GM21526 (cell line): Measurements from ENCODE around the gene NELFB.
A peak's percentile ranks its signal among the peaks of the same experiment; 100 is the strongest.

Source experiments
- ATAC-seq: cut with Tn5 transposase; IDR thresholded peaks from one replicate; pipeline ENCODE4 v1.9.1; 2021; ENCODE audit warnings: moderate library complexity; ENCODE audit not compliant: unreplicated experiment, low FRiP score

NELFB gene

GRCh38 chr9:137266585-137267453 is 11.7 kb downstream of the NELFB start:
- no peak for ATAC-seq

- no peak for ATAC-seq
These were observed 12.8 kb downstream of the NELFB start for GRCh38 chr9:137267933-137268355.

DNA sequence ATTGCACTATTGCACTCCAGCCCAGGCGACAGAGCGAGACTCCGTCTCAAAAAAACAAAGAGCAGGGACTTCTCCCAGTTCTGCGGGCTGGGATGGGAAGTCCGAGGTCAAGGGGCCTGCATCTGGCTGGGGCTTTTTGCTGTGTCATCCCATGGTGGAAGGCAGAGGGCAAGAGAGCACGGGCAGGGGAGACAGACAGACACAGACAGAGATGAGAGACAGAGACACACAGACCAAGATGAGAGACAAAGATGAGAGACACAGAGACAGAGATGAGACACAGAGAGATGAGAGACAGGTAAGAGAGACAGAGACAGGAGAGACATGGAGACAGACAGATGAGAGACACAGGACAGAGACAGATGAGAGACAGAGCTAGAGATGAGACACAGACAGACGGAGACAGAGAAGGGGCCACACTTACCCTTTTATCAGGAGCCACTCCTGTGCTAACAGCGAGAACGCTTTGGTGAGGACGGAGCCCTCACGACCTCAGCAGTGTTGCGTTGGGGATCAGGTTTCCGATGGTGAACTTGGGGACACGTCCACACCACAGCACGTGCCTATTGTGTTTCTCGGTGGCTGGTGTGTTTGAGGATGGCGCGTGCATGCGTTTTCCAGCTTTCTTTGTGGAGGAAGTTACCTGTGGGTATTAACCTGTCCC is 13.5 kb downstream of the NELFB start:
- ATAC-seq, result no peak

- no peak for ATAC-seq
These were observed 14.2 kb downstream of the NELFB start for GRCh38 chr9:137269231-137269772.

- no peak for ATAC-seq
These were observed 16.0 kb downstream of the NELFB start for GRCh38 chr9:137270929-137271695.

GRCh38 chr9:137271696-137272076 is 16.6 kb downstream of the NELFB start:
- ATAC-seq, result no peak

GRCh38 chr9:137272241-137273094 is 17.3 kb downstream of the NELFB start:
- no peak for ATAC-seq

DNA sequence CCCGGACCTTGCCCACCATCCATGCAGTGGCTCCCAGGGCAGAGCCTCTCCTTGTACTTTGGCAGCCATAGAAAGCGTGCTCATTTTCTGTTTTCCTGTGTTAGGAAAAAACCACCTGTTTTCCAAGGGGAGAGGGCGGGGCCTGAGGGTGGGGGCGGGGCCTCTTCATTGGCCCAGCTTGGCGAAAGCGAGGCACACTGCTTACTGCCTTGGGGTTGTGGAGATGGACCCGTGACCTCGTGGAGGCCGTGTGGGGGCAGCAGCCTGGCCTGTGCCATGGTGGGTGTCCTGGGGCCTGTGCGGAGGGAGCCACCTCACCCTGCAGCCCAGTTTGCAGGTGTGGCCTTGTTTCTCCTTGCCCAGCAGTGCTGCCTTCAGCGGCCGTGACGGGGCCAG is 18.0 kb downstream of the NELFB start:
- ATAC-seq, result no peak

GRCh38 chr9:137273611-137274320 is 18.6 kb downstream of the NELFB start:
- no peak for ATAC-seq

- ATAC-seq, result no peak
These were observed 20.1 kb downstream of the NELFB start for GRCh38 chr9:137275203-137275587.

DNA sequence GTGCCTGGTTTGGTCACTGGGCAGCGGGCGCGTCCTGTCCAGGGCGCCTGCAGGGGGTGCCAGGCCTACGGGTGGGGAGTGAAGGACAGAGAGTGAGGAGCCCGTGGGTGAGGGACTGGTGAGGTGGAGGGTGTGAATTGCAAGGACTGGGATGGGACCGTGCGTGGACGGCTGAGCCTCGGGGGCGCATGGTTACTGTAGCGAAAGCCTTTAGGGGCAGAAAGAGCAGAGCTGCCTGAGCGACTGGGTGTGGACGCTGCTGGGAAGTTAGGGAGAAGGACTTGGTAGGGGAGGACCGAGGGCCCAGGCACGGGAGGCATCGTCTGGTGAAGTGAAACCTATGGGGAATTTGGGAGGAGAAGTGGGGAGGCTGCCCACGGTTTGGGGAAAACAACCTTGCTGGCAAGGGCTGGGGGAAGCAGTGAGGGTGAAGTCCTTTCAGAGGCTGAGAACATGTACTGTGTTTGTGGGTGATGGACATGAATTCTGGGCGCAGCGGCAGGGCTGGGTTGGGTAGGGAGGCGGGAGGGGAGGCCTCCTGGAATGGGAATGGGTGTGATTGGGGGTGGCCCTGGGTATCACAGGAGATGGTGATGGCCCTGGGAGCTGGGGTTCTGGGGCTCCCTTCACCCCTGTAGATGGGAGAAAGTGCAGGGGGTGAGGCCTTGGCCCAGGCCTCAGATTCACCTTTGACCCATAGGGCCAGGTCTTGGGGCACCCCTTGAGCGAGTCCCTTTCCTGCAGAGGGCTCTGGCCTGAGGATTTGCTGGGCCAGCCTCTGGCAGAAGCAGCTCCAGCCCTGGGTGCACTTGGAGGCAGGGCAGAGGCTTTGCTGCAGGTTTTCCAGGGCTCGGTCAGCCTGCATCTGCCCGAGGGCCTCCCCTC is 20.7 kb downstream of the NELFB start:
- ATAC-seq, result no peak

DNA sequence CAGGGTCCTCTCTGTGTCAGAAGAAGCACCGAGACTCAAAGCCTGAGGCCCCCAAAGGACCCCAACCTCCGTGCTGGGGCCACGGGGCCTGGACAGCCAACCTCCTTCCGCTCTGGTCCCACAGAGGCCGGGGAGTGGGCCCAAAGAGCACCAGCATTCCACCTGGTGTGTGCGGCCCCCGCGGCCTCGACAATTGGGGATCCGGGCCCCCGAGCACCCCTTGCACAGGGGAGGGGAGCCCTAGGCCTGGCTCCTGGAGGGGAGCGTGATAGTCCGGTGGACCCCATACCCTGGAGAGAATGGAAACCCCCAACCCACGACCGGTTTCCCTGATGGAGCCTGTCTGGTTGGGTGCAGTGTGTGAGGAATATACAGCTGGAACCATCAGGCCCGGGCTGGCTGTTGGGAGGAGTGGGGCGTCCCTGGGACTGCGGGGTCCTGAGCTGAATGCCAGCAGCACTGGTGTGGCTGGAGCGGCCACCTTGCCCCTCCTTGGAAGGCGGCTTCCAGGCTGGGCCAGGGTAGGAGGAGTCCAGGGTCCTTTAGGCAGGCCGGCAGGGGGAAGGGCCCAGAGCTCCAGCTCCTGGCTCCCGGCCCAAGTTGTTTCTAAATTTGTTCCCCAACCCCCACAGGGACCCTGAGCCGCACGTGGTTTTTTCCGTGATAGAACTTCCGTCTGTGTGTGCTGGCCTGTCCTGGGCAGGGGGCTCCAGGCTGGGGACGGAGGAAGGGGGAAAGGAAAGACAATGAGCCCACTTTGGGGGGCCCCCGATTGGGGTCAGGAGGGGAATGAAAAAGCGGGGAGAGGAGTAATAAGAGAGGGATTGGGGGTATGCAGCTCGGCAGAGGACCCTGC is 21.6 kb downstream of the NELFB start:
- ATAC-seq, result no peak

DNA sequence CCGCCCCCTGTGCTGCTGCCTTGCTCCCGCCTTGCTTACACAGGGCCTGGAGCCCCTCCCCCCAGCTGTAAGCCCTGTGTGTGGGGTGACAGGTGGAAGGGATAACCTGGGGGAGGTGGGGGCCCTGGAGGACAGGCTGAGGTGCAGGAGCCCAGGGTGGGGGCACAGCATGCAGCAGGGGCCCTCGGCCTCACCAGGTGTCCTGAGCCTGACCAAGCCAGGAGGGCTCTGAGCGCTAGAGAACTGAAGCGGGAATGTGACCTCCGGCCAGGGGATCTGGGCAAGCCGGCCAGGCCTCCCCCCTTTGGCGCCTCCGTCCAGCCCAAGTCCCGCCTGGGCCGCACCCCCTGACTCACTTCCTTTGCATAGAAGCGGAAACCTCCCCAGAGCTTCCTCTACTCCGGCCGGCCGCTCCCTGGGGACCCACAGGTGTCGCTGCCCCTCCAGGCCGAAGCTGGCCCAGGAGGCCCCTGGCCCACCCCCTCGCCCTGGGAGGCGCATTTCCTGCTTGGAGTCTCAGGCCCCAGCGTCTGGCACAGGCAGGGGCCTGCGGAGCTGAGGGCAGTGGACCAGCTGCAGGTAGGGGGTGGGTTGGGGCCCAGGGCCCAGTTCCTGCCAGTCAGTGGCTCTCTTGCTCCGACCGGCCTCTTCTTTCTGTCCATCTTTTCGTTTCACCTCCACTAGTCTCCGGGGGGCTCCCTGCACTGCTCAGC is 22.4 kb downstream of the NELFB start, which contains the start of gene TOR4A:
Gene TOR4A (plus strand): TSS at position 398 of the 713 bp plus-strand sequence. CDS start 964 bp downstream, outside the sequence.
- peak; percentile 37 for ATAC-seq

- no peak for ATAC-seq
These were observed 23.1 kb downstream of the NELFB start for GRCh38 chr9:137278061-137278701.

- no peak for ATAC-seq
These were observed 23.9 kb downstream of the NELFB start for GRCh38 chr9:137278721-137279711.
